Heart left ventricle (tissue), 13 donors: ENCODE data around the gene SNTB2.

Source experiments
- POLR2A ChIP-seq, 2 donors: fragments of 450-650 bp; IDR thresholded peaks; one replicate each; pipeline ENCODE4 v1.6.1; 2017; ENCODE audit warnings: antibody characterized with exemption in 2 of 2, mild to moderate bottlenecking in 2 of 2, moderate library complexity in 2 of 2
- TF ChIP-seq, protein P1 (sequence below), 12 donors: fragments of 200-600 bp; sonication (generic) in 4 of 12; IDR thresholded peaks; one replicate each; pipeline versions ENCODE4 v1.5.0 to v1.8.0; 2018 to 2022; ENCODE audit warnings: antibody characterized with exemption in 12 of 12, mild to moderate bottlenecking in 5 of 12
- donor health status: ischemic (EF 13 %, LVEDD 7.1; RV severe dilation, severe dysfunction).
- donor health status: DM: no; HTN: yes; CAD: no.
- donor health status: DM: no; HTN: no; CAD: no.
- donor health status: ischemic (EF 25% LVEDD 6.9; RV normal size, moderate dysfunction).
- donor health status: ischemic (EF 25% LVEDD 5.7; RV mildly dilated, moderate dysfunction).
- donor health status: ischemic (EF 35%, LVEDD 5.7; RV mildly dilated, moderate dysfunction).
- donor health status: nonischemic (EF 11% LVEDD 7.7; RV severe dilation, severe dysfunction).
- donor health status: DM: yes; HTN: yes; CAD: no.
- donor health status: PGD.
- donor health status: ischemic (EF 29% LVEDD 5.4; RV normal size, mild dysfunction).
- donor health status: nonischemic (EF 23%, LVEDD 6.1; RV moderate dilation, normal function).

DNA sequence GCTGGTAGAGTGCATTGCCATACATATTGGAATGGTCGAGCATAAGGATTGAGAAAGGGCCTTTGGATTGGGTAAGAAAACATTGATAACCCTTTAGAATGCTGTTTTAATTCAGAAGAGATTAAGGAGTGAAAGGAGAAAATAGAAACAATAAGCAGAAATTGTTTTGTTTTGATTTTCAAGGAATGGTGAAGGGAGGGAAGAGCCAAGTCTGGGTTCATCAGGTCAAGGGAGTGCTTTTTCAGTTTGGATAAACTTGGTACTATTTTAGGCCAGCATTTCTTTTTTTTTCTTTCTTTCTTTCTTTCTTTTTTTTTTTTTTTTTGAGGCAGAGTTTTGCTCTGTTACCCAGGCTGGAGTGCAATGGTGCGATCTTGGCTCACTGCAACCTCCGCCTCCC is 50.3 kb downstream of the SNTB2 start:
- TF ChIP-seq POLR2A (IDR thresholded peaks at IDR 0.05), result no peak
- TF ChIP-seq, protein P1, sequence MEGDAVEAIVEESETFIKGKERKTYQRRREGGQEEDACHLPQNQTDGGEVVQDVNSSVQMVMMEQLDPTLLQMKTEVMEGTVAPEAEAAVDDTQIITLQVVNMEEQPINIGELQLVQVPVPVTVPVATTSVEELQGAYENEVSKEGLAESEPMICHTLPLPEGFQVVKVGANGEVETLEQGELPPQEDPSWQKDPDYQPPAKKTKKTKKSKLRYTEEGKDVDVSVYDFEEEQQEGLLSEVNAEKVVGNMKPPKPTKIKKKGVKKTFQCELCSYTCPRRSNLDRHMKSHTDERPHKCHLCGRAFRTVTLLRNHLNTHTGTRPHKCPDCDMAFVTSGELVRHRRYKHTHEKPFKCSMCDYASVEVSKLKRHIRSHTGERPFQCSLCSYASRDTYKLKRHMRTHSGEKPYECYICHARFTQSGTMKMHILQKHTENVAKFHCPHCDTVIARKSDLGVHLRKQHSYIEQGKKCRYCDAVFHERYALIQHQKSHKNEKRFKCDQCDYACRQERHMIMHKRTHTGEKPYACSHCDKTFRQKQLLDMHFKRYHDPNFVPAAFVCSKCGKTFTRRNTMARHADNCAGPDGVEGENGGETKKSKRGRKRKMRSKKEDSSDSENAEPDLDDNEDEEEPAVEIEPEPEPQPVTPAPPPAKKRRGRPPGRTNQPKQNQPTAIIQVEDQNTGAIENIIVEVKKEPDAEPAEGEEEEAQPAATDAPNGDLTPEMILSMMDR (IDR thresholded peaks at IDR 0.05), result no peak
